ENCODE measurements around the gene C20orf204. TPM values are rescaled to one million over a fixed set of nuclear protein-coding genes. Genes with fewer than 3 reads are reported as not detected.

C20orf204 gene
- total RNA-seq, 3 donors from 2014 or later = 0.66 to 1.3 (median 1.1) TPM

- H3K4me3 ChIP-seq = peak within 1 kb of the TSS; percentile 60 to 78 (median 72)
- H3K36me3 ChIP-seq = no peaks in the 10 kb centered on the region
- peaks cover 0 to 8% of the 10 kb centered on the region in 2 donors for H3K27me3 ChIP-seq
- peaks cover 9 to 13% of the 10 kb centered on the region in 2 donors for H3K4me1 ChIP-seq
- H3K9me3 ChIP-seq = no peaks in the 10 kb centered on the region
- intact Hi-C loops (cut with DNase I; ENCODE audit: low total_unique reads) = no loop called here
- no peak for DNase-seq (ENCODE audit: low spot score in 2 of 2)
- TF ChIP-seq CTCF (IDR thresholded peaks at IDR 0.05) (no peak), POLR2A (IDR thresholded peaks at IDR 0.05) (no peak), POLR2AphosphoS5 (IDR thresholded peaks at IDR 0.05) (no peak)
- peak within 1 kb of the TSS; percentile 74 to 77 for H3K27ac ChIP-seq
Measured at GRCh38 chr20:64080013-64080812, 44.2 kb downstream of the C20orf204 start, which contains the start of gene OPRL1. Gene OPRL1, plus strand, starts transcription at chr20:64080082. Its CDS starts 12,639 bp downstream, at chr20:64092721.

- intact Hi-C loops (cut with DNase I; ENCODE audit: low total_unique reads) = no loop called here
- peak overlapping the region in 1 of 2 donors; percentile 77 for H3K27ac ChIP-seq
- H3K4me1 ChIP-seq = peaks cover 9 to 13% of the 10 kb centered on the region in 2 donors
- peaks cover 0 to 9% of the 10 kb centered on the region in 2 donors for H3K27me3 ChIP-seq
- no peaks in the 10 kb centered on the region for H3K9me3 ChIP-seq
- DNase-seq (ENCODE audit: low spot score in 2 of 2) = no peak
- no peaks in the 10 kb centered on the region for H3K36me3 ChIP-seq
- TF ChIP-seq CTCF (IDR thresholded peaks at IDR 0.05) (no peak), POLR2A (IDR thresholded peaks at IDR 0.05) (no peak), POLR2AphosphoS5 (IDR thresholded peaks at IDR 0.05) (no peak)
- peak overlapping the region; percentile 60 to 78 (median 72) for H3K4me3 ChIP-seq
Measured at GRCh38 chr20:64080813-64081623, 45.0 kb downstream of the C20orf204 start.

GRCh38 chr20:64081624-64081964, 45.6 kb downstream of the C20orf204 start:
- DNase-seq (ENCODE audit: low spot score in 2 of 2) = no peak
- H3K4me1 ChIP-seq = peaks cover 9 to 13% of the 10 kb centered on the region in 2 donors
- intact Hi-C loops (cut with DNase I; ENCODE audit: low total_unique reads) = no loop called here
- no peaks in the 10 kb centered on the region for H3K9me3 ChIP-seq
- H3K36me3 ChIP-seq = no peaks in the 10 kb centered on the region
- no peak overlapping the region for H3K27ac ChIP-seq
- no peak overlapping the region for H3K4me3 ChIP-seq
- TF ChIP-seq POLR2AphosphoS5 (IDR thresholded peaks at IDR 0.05) (no peak), POLR2A (IDR thresholded peaks at IDR 0.05) (no peak), CTCF (IDR thresholded peaks at IDR 0.05) (no peak)
- H3K27me3 ChIP-seq = peaks cover 0 to 9% of the 10 kb centered on the region in 2 donors

GRCh38 chr20:64082126-64082731, 46.2 kb downstream of the C20orf204 start:
- no peak overlapping the region for H3K4me3 ChIP-seq
- no peak for DNase-seq (ENCODE audit: low spot score in 2 of 2)
- H3K27me3 ChIP-seq = peaks cover 0 to 9% of the 10 kb centered on the region in 2 donors
- no peak overlapping the region for H3K27ac ChIP-seq
- peaks cover 9 to 13% of the 10 kb centered on the region in 2 donors for H3K4me1 ChIP-seq
- intact Hi-C loops (cut with DNase I; ENCODE audit: low total_unique reads) = no loop called here
- no peak for TF ChIP-seq CTCF (IDR thresholded peaks at IDR 0.05)
- TF ChIP-seq POLR2AphosphoS5 (IDR thresholded peaks at IDR 0.05) = no peak
- no peak for TF ChIP-seq POLR2A (IDR thresholded peaks at IDR 0.05)
- H3K9me3 ChIP-seq = no peaks in the 10 kb centered on the region
- no peaks in the 10 kb centered on the region for H3K36me3 ChIP-seq

All from breast epithelium (tissue), 4 donors.